PFSK-1 (cell line): ENCODE data around the gene OGA.

ENCODE experiments used
- FOXP2 ChIP-seq: optimal IDR thresholded peaks from 2 replicates; pipeline ENCODE3; 2011; ENCODE audit warnings: borderline replicate concordance, control low read depth, inconsistent platforms; ENCODE audit not compliant: insufficient read depth; ENCODE audit errors: extremely low read length, extremely low read depth
- POLR2AphosphoS5 ChIP-seq: IDR thresholded peaks from 2 replicates; pipeline ENCODE4 v1.6.1; 2012; ENCODE audit warnings: low read depth, mild to moderate bottlenecking, control low read depth, low read length, moderate library complexity
- REST ChIP-seq, 2 experiments: IDR thresholded peaks; 2 replicates each; pipeline versions ENCODE4 v1.6.1 to v1.8.0; 2011 to 2012; ENCODE audit warnings: low read depth in 2 of 2, low read length in 2 of 2, control low read depth in 1 of 2, inconsistent platforms in 1 of 2, mild to moderate bottlenecking in 1 of 2, moderate library complexity in 1 of 2; ENCODE audit not compliant: insufficient read depth in 1 of 2
- SIN3A ChIP-seq: IDR thresholded peaks from 2 replicates; pipeline ENCODE4 v1.6.1; 2012; ENCODE audit warnings: mild to moderate bottlenecking, low read length, moderate library complexity, borderline replicate concordance; ENCODE audit not compliant: insufficient read depth
- TAF1 ChIP-seq: IDR thresholded peaks from 2 replicates; pipeline ENCODE4 v1.6.1; 2012; ENCODE audit warnings: low read length, control low read depth, borderline replicate concordance; ENCODE audit not compliant: insufficient read depth

Gene OGA

GRCh38 chr10:101770331-101771215, 47.7 kb downstream of the OGA start:
- no peak for TF ChIP-seq FOXP2
- TF ChIP-seq SIN3A, result no peak
- TF ChIP-seq TAF1, result no peak
- TF ChIP-seq POLR2AphosphoS5, result no peak
- no peak for TF ChIP-seq REST (IDR thresholded peaks at IDR 0.05; ENCODE audit: insufficient read depth in 1 of 2, low read depth in 2 of 2, low read length in 2 of 2)

GRCh38 chr10:101769541-101770180, 48.6 kb downstream of the OGA start:
- no peak for TF ChIP-seq FOXP2

GRCh38 chr10:101768791-101769170, 49.5 kb downstream of the OGA start:
- TF ChIP-seq SIN3A (no peak), POLR2AphosphoS5 (no peak), TAF1 (no peak), REST (IDR thresholded peaks at IDR 0.05; ENCODE audit: insufficient read depth in 1 of 2, low read depth in 2 of 2, low read length in 2 of 2) (no peak), FOXP2 (no peak)

- no peak for TF ChIP-seq SIN3A
- TF ChIP-seq REST (IDR thresholded peaks at IDR 0.05; ENCODE audit: insufficient read depth in 1 of 2, low read depth in 2 of 2, low read length in 2 of 2), result no peak
- no peak for TF ChIP-seq TAF1
- TF ChIP-seq POLR2AphosphoS5, result no peak
- no peak for TF ChIP-seq FOXP2
Observed at GRCh38 chr10:101767966-101768790, 50.1 kb downstream of the OGA start.

- TF ChIP-seq TAF1 (no peak), POLR2AphosphoS5 (no peak), FOXP2 (no peak), SIN3A (no peak), REST (IDR thresholded peaks at IDR 0.05; ENCODE audit: insufficient read depth in 1 of 2, low read depth in 2 of 2, low read length in 2 of 2) (no peak)
Observed at GRCh38 chr10:101767600-101767945, 50.7 kb downstream of the OGA start.
